Common myeloid progenitor, CD34-positive (primary cell): ENCODE results near the gene ADAMTS13.
A peak's percentile ranks its signal among the peaks of the same experiment; 100 is the strongest.

Source experiments
- CTCF ChIA-PET: fragments of 350-600 bp; sonication (Branson Sonifier 250); formaldehyde crosslinking; loops from one replicate; lab custom pipeline; 2021; ENCODE audit warnings: antibody characterized with exemption; lab: Charles Lee
- POLR2A ChIA-PET: fragments of 350-600 bp; sonication (Branson Sonifier 250); formaldehyde crosslinking; loops from one replicate; lab custom pipeline; 2021; ENCODE audit warnings: antibody characterized with exemption; lab: Charles Lee
- DNase-seq, 3 donors: peaks; one replicate each; pipeline versions ENCODE4 v3.0.0 to v3.0.0-alpha.2; 2013
- H3K27ac ChIP-seq, 2 experiments: 1 replicate in 1 of 2; 2 replicates in 1 of 2; pipeline ENCODE4 v1.7.0; 2013; ENCODE audit warnings: inconsistent platforms in 2 of 2, low read length in 2 of 2, mild to moderate bottlenecking in 2 of 2, low read depth in 1 of 2, moderate library complexity in 1 of 2; ENCODE audit not compliant: severe bottlenecking in 2 of 2, insufficient read depth in 1 of 2, poor library complexity in 1 of 2
- H3K27me3 ChIP-seq, 5 experiments: replicated peaks in 2 of 5; 1 replicate in 3 of 5; 2 replicates in 2 of 5; pipeline versions ENCODE4 v1.6.1 to v1.7.0; 2013; ENCODE audit warnings: low read length in 4 of 5, mild to moderate bottlenecking in 2 of 5, moderate library complexity in 2 of 5, inconsistent platforms in 1 of 5; ENCODE audit not compliant: insufficient read depth in 5 of 5, control insufficient read depth in 4 of 5
- H3K36me3 ChIP-seq, 4 experiments: 1 replicate in 2 of 4; 2 replicates in 2 of 4; pipeline versions ENCODE4 v1.6.1 to v1.7.0; 2013; ENCODE audit warnings: low read length in 3 of 4, control low read depth in 1 of 4, mild to moderate bottlenecking in 1 of 4; ENCODE audit not compliant: control insufficient read depth in 4 of 4, insufficient read depth in 4 of 4
- H3K4me1 ChIP-seq, 4 experiments: 1 replicate in 3 of 4; 2 replicates in 1 of 4; pipeline versions ENCODE4 v1.6.1 to v1.7.1; 2013; ENCODE audit warnings: low read length in 3 of 4, mild to moderate bottlenecking in 3 of 4, control low read depth in 1 of 4, inconsistent platforms in 1 of 4, moderate library complexity in 1 of 4; ENCODE audit not compliant: control insufficient read depth in 4 of 4, insufficient read depth in 4 of 4; ENCODE audit errors: control extremely low read depth in 1 of 4
- H3K4me3 ChIP-seq, 7 experiments: 1 replicate in 4 of 7; 2 replicates in 3 of 7; pipeline versions ENCODE4 v1.5.1 to v1.7.0; 2013; ENCODE audit warnings: mild to moderate bottlenecking in 7 of 7, low read length in 6 of 7, moderate library complexity in 6 of 7, inconsistent platforms in 2 of 7, low read depth in 2 of 7, control low read depth in 1 of 7; ENCODE audit not compliant: insufficient read depth in 4 of 7, control insufficient read depth in 1 of 7; ENCODE audit errors: extremely low read depth in 1 of 7
- H3K9me3 ChIP-seq, 5 experiments: 1 replicate in 4 of 5; 2 replicates in 1 of 5; pipeline versions ENCODE4 v1.6.1 to v1.7.1; 2013; ENCODE audit warnings: low read length in 4 of 5, mild to moderate bottlenecking in 2 of 5, inconsistent platforms in 1 of 5, low read depth in 1 of 5, moderate library complexity in 1 of 5; ENCODE audit not compliant: control insufficient read depth in 4 of 5, insufficient read depth in 2 of 5; ENCODE audit errors: control extremely low read depth in 1 of 5
- WGBS: methylation state at CpG from one replicate; pipeline ENCODE4 v1.1.5; 2013; ENCODE audit not compliant: insufficient coverage; 5-methylcytosine and 5-hydroxymethylcytosine counted together

ADAMTS13 gene

DNA sequence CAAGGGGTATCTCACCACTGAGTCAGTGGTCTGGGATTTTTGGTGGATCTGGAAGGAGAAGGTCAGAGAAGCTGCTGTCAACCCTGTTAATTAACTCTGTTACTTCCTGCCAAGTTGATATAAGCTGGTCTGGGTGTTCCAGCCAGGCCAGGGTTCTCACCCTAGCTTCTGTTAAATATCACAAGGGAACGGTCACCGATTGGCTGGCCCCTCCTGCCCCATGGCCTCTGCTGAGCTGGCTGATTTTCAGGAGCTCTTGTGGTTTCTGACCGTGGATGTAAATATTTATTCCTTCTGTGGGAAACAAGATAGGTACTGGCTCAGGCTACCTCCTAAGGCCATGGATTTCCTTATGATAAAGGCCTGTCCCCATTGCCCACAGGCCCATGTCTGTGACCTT, 1.0 kb downstream of the ADAMTS13 start:
- WGBS = 100% methylated on average over 2 of the region's 3 CpGs

DNA sequence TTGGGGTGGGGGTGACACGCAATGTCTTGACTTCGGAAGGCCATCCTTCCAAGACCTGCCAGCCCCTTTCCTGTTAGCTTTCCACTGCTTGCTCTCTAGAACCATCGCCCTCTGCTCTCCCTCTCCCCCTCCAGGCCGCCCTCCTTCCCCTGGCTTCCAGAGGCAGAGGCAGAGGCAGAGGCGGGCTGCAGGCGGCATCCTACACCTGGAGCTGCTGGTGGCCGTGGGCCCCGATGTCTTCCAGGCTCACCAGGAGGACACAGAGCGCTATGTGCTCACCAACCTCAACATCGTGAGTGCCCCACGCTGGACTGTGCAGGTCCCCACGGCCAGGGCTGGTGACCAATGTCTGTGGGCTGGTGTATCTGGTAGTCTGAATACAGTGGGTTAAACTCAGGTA, 2.0 kb downstream of the ADAMTS13 start:
- Histone ChIP-seq H3K27me3 (peaks cover 0 to 17% (median 12%) of the 10 kb centered on the region in 5 experiments), H3K27ac (no peak overlapping the region), H3K4me3 (no peak overlapping the region), H3K36me3 (no peaks in the 10 kb centered on the region), H3K9me3 (no peaks in the 10 kb centered on the region), H3K4me1 (peaks cover 0 to 9% (median 5%) of the 10 kb centered on the region in 4 experiments)
- WGBS = 98% methylated on average over 11 of the region's 12 CpGs
- ChIA-PET POLR2A (no interaction called here), CTCF (interaction anchor here (0.6 to 1.2 kb wide), 2 partner anchors 8 to 239 kb away, joined by 3 to 4 read pairs; no protein-coding TSS in a partner anchor)
- DNase-seq = no peak

More for the DNA sequence above, 1.0 kb downstream of the ADAMTS13 start:
- no peaks in the 10 kb centered on the region for H3K36me3 ChIP-seq
- no peak overlapping the region for H3K4me3 ChIP-seq
- peaks cover 0 to 15% (median 11%) of the 10 kb centered on the region in 5 experiments for H3K27me3 ChIP-seq
- no peaks in the 10 kb centered on the region for H3K9me3 ChIP-seq
- H3K4me1 ChIP-seq = peaks cover 0 to 10% (median 5%) of the 10 kb centered on the region in 4 experiments
- CTCF ChIA-PET = interaction anchor here (0.8 kb wide), 1 partner anchor 20 kb away, joined by 3 read pairs; no protein-coding TSS in a partner anchor
- H3K27ac ChIP-seq = no peak overlapping the region
- POLR2A ChIA-PET = no interaction called here
- DNase-seq = no peak

DNA sequence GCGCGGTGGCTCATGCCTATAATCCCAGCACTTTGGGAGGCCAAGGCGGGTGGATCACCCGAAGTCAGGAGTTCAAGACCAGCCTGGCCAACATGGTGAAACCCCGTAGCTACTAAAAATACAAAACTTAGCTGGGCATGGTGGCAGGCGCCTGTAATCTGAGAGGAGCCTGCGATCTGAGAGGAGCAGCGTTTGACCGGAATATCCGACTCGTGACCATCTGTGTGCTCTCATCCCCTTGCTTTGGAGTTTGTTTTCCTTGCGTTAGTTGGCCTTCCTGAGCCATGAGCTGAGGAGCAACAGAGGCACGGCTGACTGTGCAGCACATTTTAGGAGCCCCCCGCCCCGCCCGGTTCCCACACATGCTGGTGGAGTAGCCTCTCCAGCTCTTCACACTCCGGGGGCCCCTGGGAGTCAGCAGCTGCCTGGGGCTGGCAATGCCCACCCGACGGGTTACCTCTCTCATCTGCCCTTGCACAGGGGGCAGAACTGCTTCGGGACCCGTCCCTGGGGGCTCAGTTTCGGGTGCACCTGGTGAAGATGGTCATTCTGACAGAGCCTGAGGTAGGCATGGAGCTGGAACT, 3.0 kb downstream of the ADAMTS13 start:
- WGBS = 96% methylated on average over 20 of the region's 22 CpGs
- H3K9me3 ChIP-seq = no peaks in the 10 kb centered on the region
- no peak overlapping the region for H3K27ac ChIP-seq
- CTCF ChIA-PET = interaction anchor here (1.2 to 1.3 kb wide), 2 partner anchors 9 to 343 kb away, joined by 3 to 4 read pairs; no protein-coding TSS in a partner anchor
- peaks cover 0 to 18% (median 12%) of the 10 kb centered on the region in 5 experiments for H3K27me3 ChIP-seq
- H3K4me1 ChIP-seq = peaks cover 0 to 15% (median 10%) of the 10 kb centered on the region in 4 experiments
- no peak for DNase-seq
- no peak overlapping the region for H3K4me3 ChIP-seq
- POLR2A ChIA-PET = no interaction called here
- no peaks in the 10 kb centered on the region for H3K36me3 ChIP-seq

GRCh38 chr9:133426011-133426410, 3.8 kb downstream of the ADAMTS13 start:
- H3K27me3 ChIP-seq = peaks cover 0 to 18% (median 12%) of the 10 kb centered on the region in 5 experiments
- no peak for DNase-seq
- H3K9me3 ChIP-seq = no peaks in the 10 kb centered on the region
- H3K4me1 ChIP-seq = peaks cover 0 to 15% (median 12%) of the 10 kb centered on the region in 4 experiments
- POLR2A ChIA-PET = no interaction called here
- CTCF ChIA-PET = interaction anchor here (1.3 kb wide), 1 partner anchor 343 kb away, joined by 4 read pairs; no protein-coding TSS in a partner anchor
- no peak overlapping the region for H3K27ac ChIP-seq
- H3K36me3 ChIP-seq = no peaks in the 10 kb centered on the region
- WGBS = 100% methylated on average over 11 of the region's 11 CpGs
- H3K4me3 ChIP-seq = no peak overlapping the region

- H3K36me3 ChIP-seq = no peaks in the 10 kb centered on the region
- H3K9me3 ChIP-seq = no peaks in the 10 kb centered on the region
- H3K4me3 ChIP-seq = peak overlapping the region in 1 of 7 experiments; percentile 66
- ChIA-PET POLR2A (no interaction called here), CTCF (interaction anchor here (1.0 to 1.6 kb wide), 3 partner anchors 9 to 68 kb away, joined by 3 to 7 read pairs (median 3); no protein-coding TSS in a partner anchor)
- DNase-seq = no peak
- WGBS = 70% methylated on average over 9 of the region's 10 CpGs
- peaks cover 0 to 18% (median 12%) of the 10 kb centered on the region in 5 experiments for H3K27me3 ChIP-seq
- H3K27ac ChIP-seq = no peak overlapping the region
- peaks cover 0 to 15% (median 12%) of the 10 kb centered on the region in 4 experiments for H3K4me1 ChIP-seq
These were observed 5.6 kb downstream of the ADAMTS13 start for GRCh38 chr9:133427658-133428348.

DNA sequence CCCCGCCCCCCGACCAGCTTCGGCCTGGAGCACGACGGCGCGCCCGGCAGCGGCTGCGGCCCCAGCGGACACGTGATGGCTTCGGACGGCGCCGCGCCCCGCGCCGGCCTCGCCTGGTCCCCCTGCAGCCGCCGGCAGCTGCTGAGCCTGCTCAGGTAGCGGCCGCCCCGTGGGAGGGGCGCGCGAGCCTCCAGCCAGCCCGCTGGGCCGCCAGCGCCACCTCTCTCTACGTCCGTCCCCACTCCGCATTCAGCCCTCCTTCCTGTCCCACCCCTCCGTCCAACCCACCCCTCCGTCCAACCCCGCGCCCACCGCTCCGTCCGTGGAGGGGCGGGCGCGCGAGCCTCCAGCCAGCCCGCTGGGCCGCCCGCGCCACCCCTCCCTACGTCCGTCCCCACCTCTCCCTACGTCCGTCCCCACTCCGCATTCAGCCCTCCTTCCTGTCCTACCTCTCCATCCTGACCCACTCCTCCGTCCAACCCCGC, 6.5 kb downstream of the ADAMTS13 start:
- under 1% methylated on average over 36 of the region's 57 CpGs for WGBS
- Histone ChIP-seq H3K36me3 (no peaks in the 10 kb centered on the region), H3K27ac (no peak overlapping the region), H3K4me1 (peaks cover 0 to 15% (median 12%) of the 10 kb centered on the region in 4 experiments), H3K27me3 (peaks cover 0 to 18% (median 12%) of the 10 kb centered on the region in 5 experiments), H3K4me3 (peak overlapping the region in 3 of 7 experiments; percentile 19 to 66 (median 36)), H3K9me3 (no peaks in the 10 kb centered on the region)
- POLR2A ChIA-PET = no interaction called here
- peak in 1 of 3 donors; percentile 18 for DNase-seq
- CTCF ChIA-PET = interaction anchor here (1.5 to 1.6 kb wide), 2 partner anchors 10 to 12 kb away, joined by 3 to 7 read pairs; no protein-coding TSS in a partner anchor
